ENCODE data around the gene MAPKAP1.

DNA sequence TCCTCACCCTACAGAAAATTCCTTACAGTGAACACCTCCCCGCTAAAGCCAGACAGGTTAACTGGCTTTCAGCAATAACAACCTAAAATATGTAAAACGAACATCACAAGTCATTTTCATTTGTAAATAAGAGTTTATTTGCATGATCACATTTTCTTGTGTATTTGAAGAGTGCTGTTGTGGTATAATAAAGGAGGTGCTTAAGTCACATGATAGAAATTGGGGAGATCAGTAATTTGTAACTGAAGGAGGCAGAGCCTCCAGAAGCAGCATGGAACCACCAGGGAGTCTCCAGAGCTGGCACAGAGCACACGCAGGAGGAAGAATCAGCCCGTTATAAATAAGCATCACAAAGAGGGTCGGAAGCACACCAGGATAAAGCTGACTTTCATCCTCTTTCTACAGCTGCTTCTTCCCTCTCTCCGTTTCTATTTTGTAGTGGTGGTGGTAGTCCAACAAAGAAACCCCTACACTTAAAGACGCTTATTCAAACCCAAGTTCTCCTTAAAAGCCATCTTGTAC lies 210.6 kb downstream of the MAPKAP1 start:
- TF ChIP-seq SIN3A (IDR thresholded peaks at IDR 0.05; ENCODE audit: borderline replicate concordance, insufficient read depth, low read length) = no peak
- no peak for TF ChIP-seq POLR2AphosphoS5 (IDR thresholded peaks at IDR 0.05; ENCODE audit: low read depth, low read length)
